HUES48 (cell line): Measurements from ENCODE around the gene TTC19.

Source experiments
- H3K27ac ChIP-seq: one replicate; pipeline ENCODE4 v1.7.0; 2013; ENCODE audit warnings: low read depth, low read length, inconsistent platforms
- H3K27me3 ChIP-seq: 2 replicates; pipeline ENCODE4 v1.6.1; 2013; ENCODE audit warnings: mild to moderate bottlenecking, low read length; ENCODE audit not compliant: control insufficient read depth, insufficient read depth
- H3K36me3 ChIP-seq: 2 replicates; pipeline ENCODE4 v1.6.1; 2013; ENCODE audit warnings: low read length; ENCODE audit not compliant: control insufficient read depth, insufficient read depth
- H3K4me1 ChIP-seq: 2 replicates; pipeline ENCODE4 v1.6.1; 2013; ENCODE audit warnings: mild to moderate bottlenecking, low read length; ENCODE audit not compliant: control insufficient read depth, insufficient read depth
- H3K4me3 ChIP-seq: 2 replicates; pipeline ENCODE4 v1.5.1; 2013; ENCODE audit warnings: mild to moderate bottlenecking, low read depth, low read length
- H3K9ac ChIP-seq: 2 replicates; pipeline ENCODE4 v1.6.1; 2013; ENCODE audit warnings: mild to moderate bottlenecking, low read depth, low read length, moderate library complexity
- H3K9me3 ChIP-seq: 2 replicates; pipeline ENCODE4 v1.6.1; 2013; ENCODE audit warnings: low read length; ENCODE audit not compliant: control insufficient read depth, insufficient read depth

Gene TTC19

DNA sequence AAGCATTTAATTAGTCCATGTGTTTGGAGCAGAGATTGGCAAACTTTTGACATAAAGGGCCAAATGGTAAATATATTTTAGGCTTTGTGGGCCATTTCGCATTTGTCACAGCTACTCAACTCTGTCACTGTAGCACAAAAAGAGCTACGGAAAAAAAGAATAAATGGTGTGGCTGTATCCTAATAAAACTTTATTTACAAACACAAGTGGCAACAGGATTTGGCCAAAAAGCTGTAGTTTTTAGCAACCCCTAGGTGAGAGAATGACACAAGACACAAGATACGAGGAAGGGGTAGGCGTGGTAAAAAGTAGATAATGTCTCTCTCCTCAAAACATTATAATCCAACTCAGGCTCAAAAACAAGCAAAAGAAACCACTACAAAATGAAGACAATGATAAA is 66.5 kb downstream of the TTC19 start:
- Histone ChIP-seq H3K9ac (no peak overlapping the region), H3K4me1 (no peaks in the 10 kb centered on the region), H3K27me3 (no peaks in the 10 kb centered on the region), H3K36me3 (peaks cover 96% of the 10 kb centered on the region), H3K9me3 (no peaks in the 10 kb centered on the region), H3K27ac (no peak overlapping the region), H3K4me3 (no peak overlapping the region)

DNA sequence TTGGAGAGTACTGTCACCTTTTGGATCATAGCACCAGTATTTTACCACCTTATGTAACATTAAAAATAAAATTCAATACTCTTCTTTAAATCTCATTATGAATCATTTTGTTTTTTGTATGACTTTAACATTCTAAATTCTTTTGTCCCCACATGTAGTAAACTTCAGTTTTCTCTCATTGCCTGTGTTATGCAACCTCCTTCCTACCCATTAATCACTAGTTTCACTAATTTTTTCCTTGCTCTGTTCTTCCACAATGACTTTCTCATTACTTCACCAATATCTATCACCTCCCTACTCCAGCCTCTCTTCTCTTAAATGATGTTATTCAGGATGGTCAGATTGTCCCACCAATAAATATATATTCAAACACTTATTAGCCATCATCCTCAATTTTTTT is 68.7 kb downstream of the TTC19 start:
- H3K4me1 ChIP-seq, result no peaks in the 10 kb centered on the region
- no peak overlapping the region for H3K4me3 ChIP-seq
- no peak overlapping the region for H3K27ac ChIP-seq
- peaks cover 97% of the 10 kb centered on the region for H3K36me3 ChIP-seq
- no peaks in the 10 kb centered on the region for H3K9me3 ChIP-seq
- no peak overlapping the region for H3K9ac ChIP-seq
- no peaks in the 10 kb centered on the region for H3K27me3 ChIP-seq

DNA sequence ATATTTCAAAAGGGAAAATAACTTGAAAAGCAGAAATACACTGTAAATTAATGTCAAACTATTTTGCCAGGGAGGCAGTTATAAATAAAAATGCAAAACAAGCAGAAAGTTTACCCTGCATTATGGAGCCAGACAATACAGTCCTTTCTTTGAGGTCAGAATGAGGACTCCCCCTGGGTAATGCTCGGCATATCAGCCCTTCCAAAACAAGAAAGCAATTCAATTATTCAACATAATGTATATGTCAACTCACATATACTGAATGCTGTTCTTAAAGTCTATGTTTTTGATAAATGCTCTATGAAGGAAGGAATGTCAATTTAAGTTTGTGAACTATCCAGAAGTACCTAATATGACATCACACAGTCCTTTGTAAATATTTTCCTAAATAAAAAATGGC is 72.4 kb downstream of the TTC19 start:
- no peaks in the 10 kb centered on the region for H3K9me3 ChIP-seq
- no peak overlapping the region for H3K4me3 ChIP-seq
- no peaks in the 10 kb centered on the region for H3K4me1 ChIP-seq
- H3K9ac ChIP-seq, result no peak overlapping the region
- H3K27me3 ChIP-seq, result no peaks in the 10 kb centered on the region
- H3K27ac ChIP-seq, result no peak overlapping the region
- H3K36me3 ChIP-seq, result peaks cover 95% of the 10 kb centered on the region

DNA sequence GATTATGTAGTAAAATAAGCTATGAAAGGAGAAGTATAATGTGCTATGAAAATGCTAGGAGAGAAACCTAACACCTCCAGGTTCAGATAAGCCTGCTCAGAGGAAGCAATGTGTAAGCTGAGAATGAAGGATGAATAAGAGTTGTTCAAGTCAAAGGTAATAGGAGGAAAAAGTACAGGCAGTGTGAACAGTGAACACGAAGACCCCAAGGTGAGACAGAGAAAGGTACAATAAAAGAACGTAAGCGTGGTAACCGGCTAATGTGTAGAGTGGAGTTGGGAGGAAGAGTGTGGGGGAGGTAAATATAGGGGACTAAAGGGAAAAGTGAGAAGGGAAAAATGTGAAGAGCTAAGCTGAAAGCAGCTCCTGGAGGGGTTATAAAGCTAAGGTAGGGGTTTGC is 74.2 kb downstream of the TTC19 start:
- Histone ChIP-seq H3K27ac (no peak overlapping the region), H3K9me3 (no peaks in the 10 kb centered on the region), H3K4me1 (no peaks in the 10 kb centered on the region), H3K4me3 (no peak overlapping the region), H3K9ac (no peak overlapping the region), H3K36me3 (peaks cover 88% of the 10 kb centered on the region), H3K27me3 (no peaks in the 10 kb centered on the region)

DNA sequence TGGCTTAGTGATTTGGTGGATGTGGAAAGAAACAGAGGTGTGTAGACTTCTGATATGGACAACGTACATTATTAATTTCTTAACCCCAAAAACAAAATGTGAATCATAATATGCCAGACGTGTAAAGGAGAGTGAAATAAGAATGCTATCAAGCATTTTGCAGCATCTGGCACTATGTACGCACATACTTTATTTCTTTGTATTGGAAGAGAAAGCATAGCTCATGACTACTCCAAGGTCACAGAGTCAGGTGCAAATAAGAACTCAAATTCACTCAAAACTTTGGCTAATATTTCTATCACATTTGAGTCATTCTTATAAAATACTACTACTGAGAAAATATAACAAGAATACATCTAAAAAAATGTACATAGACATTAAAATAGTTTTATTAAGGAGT is 74.8 kb downstream of the TTC19 start:
- no peak overlapping the region for H3K27ac ChIP-seq
- no peak overlapping the region for H3K9ac ChIP-seq
- H3K4me3 ChIP-seq, result no peak overlapping the region
- no peaks in the 10 kb centered on the region for H3K4me1 ChIP-seq
- H3K27me3 ChIP-seq, result no peaks in the 10 kb centered on the region
- no peaks in the 10 kb centered on the region for H3K9me3 ChIP-seq
- peaks cover 88% of the 10 kb centered on the region for H3K36me3 ChIP-seq

DNA sequence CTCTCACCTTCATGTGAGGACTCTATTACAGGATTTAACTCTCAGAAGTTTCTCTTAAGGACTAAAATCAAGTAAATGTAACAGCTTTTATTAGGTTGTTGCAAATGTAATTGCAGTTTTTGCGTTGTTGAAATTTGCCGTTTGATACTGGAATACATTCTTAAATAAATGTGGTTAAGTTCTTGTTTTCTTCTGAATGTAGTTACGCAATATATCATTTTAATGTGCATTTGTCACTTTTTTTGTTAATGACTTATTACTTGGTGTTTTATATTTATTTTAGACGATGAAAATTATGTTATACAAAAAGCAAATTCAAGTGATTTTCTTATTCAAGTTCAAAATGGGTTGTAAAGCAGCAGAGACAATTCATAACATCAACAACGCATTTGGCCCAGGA is 76.3 kb downstream of the TTC19 start:
- Histone ChIP-seq H3K4me1 (no peaks in the 10 kb centered on the region), H3K9me3 (no peaks in the 10 kb centered on the region), H3K4me3 (no peak overlapping the region), H3K9ac (no peak overlapping the region), H3K36me3 (peaks cover 88% of the 10 kb centered on the region), H3K27ac (no peak overlapping the region), H3K27me3 (no peaks in the 10 kb centered on the region)
